Endothelial cell of hepatic sinusoid (primary cell): ENCODE measurements around the gene SLC25A3.
"Not testable (repeated sequence)": the region's sequence is repeated elsewhere in the genome, so short reads cannot be mapped to it uniquely, and the experiment has no call there.

Experiments used
- in situ Hi-C: cut with HindIII; loops from 2 replicates; pipeline ENCODE4 v1.10.0; 2017; ENCODE audit warnings: low sequenced_read_pairs

The SLC25A3 gene

GRCh38 chr12:98594050-98594835, 757 bp downstream of the SLC25A3 start:
- in situ Hi-C loops: no loop called here

- in situ Hi-C loops: no loop called here
These were observed 1.9 kb downstream of the SLC25A3 start for GRCh38 chr12:98595243-98595988.

- in situ Hi-C loops: not testable (repeated sequence)
These were observed 3.8 kb downstream of the SLC25A3 start for GRCh38 chr12:98597313-98597712.

GRCh38 chr12:98601924-98602323, 8.4 kb downstream of the SLC25A3 start:
- in situ Hi-C loops: no loop called here

GRCh38 chr12:98606359-98606988, 13.0 kb downstream of the SLC25A3 start:
- in situ Hi-C loops: no loop called here

GRCh38 chr12:98610596-98610995, 17.1 kb downstream of the SLC25A3 start:
- in situ Hi-C loops: no loop called here

- in situ Hi-C loops: no loop called here
These were observed 19.3 kb downstream of the SLC25A3 start for GRCh38 chr12:98612696-98613334.

- in situ Hi-C loops: no loop called here
These were observed 25.5 kb downstream of the SLC25A3 start for GRCh38 chr12:98618952-98619351.

GRCh38 chr12:98635657-98636323, 42.3 kb downstream of the SLC25A3 start:
- in situ Hi-C loops: no loop called here

- in situ Hi-C loops: no loop called here
These were observed 43.6 kb downstream of the SLC25A3 start for GRCh38 chr12:98637068-98637467.

- in situ Hi-C loops: no loop called here
These were observed 44.5 kb downstream of the SLC25A3 start for GRCh38 chr12:98638009-98638408.

- in situ Hi-C loops: no loop called here
These were observed 46.0 kb downstream of the SLC25A3 start for GRCh38 chr12:98639491-98639890.

GRCh38 chr12:98642801-98643200, 49.3 kb downstream of the SLC25A3 start:
- in situ Hi-C loops: not testable (repeated sequence)

- in situ Hi-C loops: no loop called here
These were observed 50.9 kb downstream of the SLC25A3 start for GRCh38 chr12:98644433-98644711.

- in situ Hi-C loops: no loop called here
These were observed 51.5 kb downstream of the SLC25A3 start, which contains the start of the genes APAF1 and IKBIP for GRCh38 chr12:98644712-98645571. APAF1 (plus strand) TSS chr12:98645290; CDS start chr12:98648360, 3,070 bp downstream. IKBIP (minus strand) TSS chr12:98644788; CDS start chr12:98644701, 87 bp downstream.

- in situ Hi-C loops: no loop called here
These were observed 52.1 kb downstream of the SLC25A3 start for GRCh38 chr12:98645572-98646067.

- in situ Hi-C loops: no loop called here
These were observed 53.0 kb downstream of the SLC25A3 start for GRCh38 chr12:98646294-98647090.

GRCh38 chr12:98651328-98651727, 57.8 kb downstream of the SLC25A3 start:
- in situ Hi-C loops: no loop called here
